ENCODE measurements around the gene CHN1. TPM values are rescaled to one million over a fixed set of nuclear protein-coding genes. Genes with fewer than 3 reads are reported as not detected.

CHN1 gene
- polyA plus RNA-seq, 1 donor (not counting 4 experiments of a cell fraction or from before 2014, with no cell fraction given): 2.3 TPM

GRCh38 chr2:175036582-175037018, 31.4 kb upstream of the CHN1 start:
- no peak overlapping the region for H3K4me2 ChIP-seq (ENCODE audit: control insufficient read depth, extremely low read depth, insufficient read depth, low read depth, low read length)
- H2AFZ ChIP-seq (ENCODE audit: control insufficient read depth, low read length): no peak overlapping the region
- H3K9ac ChIP-seq (ENCODE audit: control insufficient read depth, extremely low read depth, insufficient read depth, low read length): no peak overlapping the region
- no peak overlapping the region for H3K27ac ChIP-seq (ENCODE audit: control insufficient read depth, insufficient read depth, low read length)
- H3K79me2 ChIP-seq (ENCODE audit: control insufficient read depth, insufficient read depth, low read length): no peaks in the 10 kb centered on the region
- dilution Hi-C loops (cut with MboI; ENCODE audit: extremely low pct_ligation_motif_present, low sequenced_read_pairs): no loop called here
- no peaks in the 10 kb centered on the region for H3K9me1 ChIP-seq (ENCODE audit: control insufficient read depth, extremely low read depth, insufficient read depth, low read length)
- peak in 1 of 3 experiments; percentile 42 for TF ChIP-seq CTCF (optimal IDR thresholded peaks at IDR 0.05 in 1 of 3, IDR thresholded peaks at IDR 0.05 in 1 of 3, conservative IDR thresholded peaks at IDR 0.05 in 1 of 3; ENCODE audit: extremely low read depth in 1 of 3, insufficient read depth in 2 of 3, low read length in 3 of 3)
- no peak for TF ChIP-seq EZH2 (IDR thresholded peaks at IDR 0.05; ENCODE audit: low read length)
- H3K27me3 ChIP-seq (ENCODE audit: control insufficient read depth, extremely low read depth, insufficient read depth, low read length): no peaks in the 10 kb centered on the region
- H3K4me1 ChIP-seq (ENCODE audit: control insufficient read depth, extremely low read depth, insufficient read depth, low read length): no peaks in the 10 kb centered on the region
- FAIRE-seq (no peak), DNase-seq (ENCODE audit: low read depth, low spot score) (no peak)
- H3K36me3 ChIP-seq (ENCODE audit: control insufficient read depth in 2 of 2, extremely low read depth in 1 of 2, insufficient read depth in 2 of 2, low read length in 2 of 2): no peaks in the 10 kb centered on the region
- no peaks in the 10 kb centered on the region for H4K20me1 ChIP-seq (ENCODE audit: control insufficient read depth, extremely low read depth, insufficient read depth, low read length)
- no peaks in the 10 kb centered on the region for H3K9me3 ChIP-seq (ENCODE audit: control insufficient read depth, low read depth, low read length)
- H3K4me3 ChIP-seq (ENCODE audit: control insufficient read depth in 2 of 3, extremely low read depth in 1 of 3, insufficient read depth in 2 of 3, low read depth in 1 of 3, low read length in 3 of 3): no peak overlapping the region

GRCh38 chr2:175035806-175036205, 30.6 kb upstream of the CHN1 start:
- no peak for DNase-seq (ENCODE audit: low read depth, low spot score)
- FAIRE-seq: no peak
- Histone ChIP-seq H2AFZ (ENCODE audit: control insufficient read depth, low read length) (no peak overlapping the region), H3K9me3 (ENCODE audit: control insufficient read depth, low read depth, low read length) (no peaks in the 10 kb centered on the region), H3K27me3 (ENCODE audit: control insufficient read depth, extremely low read depth, insufficient read depth, low read length) (no peaks in the 10 kb centered on the region), H3K79me2 (ENCODE audit: control insufficient read depth, insufficient read depth, low read length) (no peaks in the 10 kb centered on the region), H3K4me2 (ENCODE audit: control insufficient read depth, extremely low read depth, insufficient read depth, low read depth, low read length) (no peak overlapping the region), H3K9me1 (ENCODE audit: control insufficient read depth, extremely low read depth, insufficient read depth, low read length) (no peaks in the 10 kb centered on the region), H3K27ac (ENCODE audit: control insufficient read depth, insufficient read depth, low read length) (no peak overlapping the region), H3K9ac (ENCODE audit: control insufficient read depth, extremely low read depth, insufficient read depth, low read length) (no peak overlapping the region), H3K4me1 (ENCODE audit: control insufficient read depth, extremely low read depth, insufficient read depth, low read length) (no peaks in the 10 kb centered on the region), H3K4me3 (ENCODE audit: control insufficient read depth in 2 of 3, extremely low read depth in 1 of 3, insufficient read depth in 2 of 3, low read depth in 1 of 3, low read length in 3 of 3) (no peak overlapping the region), H3K36me3 (ENCODE audit: control insufficient read depth in 2 of 2, extremely low read depth in 1 of 2, insufficient read depth in 2 of 2, low read length in 2 of 2) (no peaks in the 10 kb centered on the region), H4K20me1 (ENCODE audit: control insufficient read depth, extremely low read depth, insufficient read depth, low read length) (no peaks in the 10 kb centered on the region)
- dilution Hi-C loops (cut with MboI; ENCODE audit: extremely low pct_ligation_motif_present, low sequenced_read_pairs): no loop called here
- TF ChIP-seq CTCF (optimal IDR thresholded peaks at IDR 0.05 in 1 of 3, IDR thresholded peaks at IDR 0.05 in 1 of 3, conservative IDR thresholded peaks at IDR 0.05 in 1 of 3; ENCODE audit: extremely low read depth in 1 of 3, insufficient read depth in 2 of 3, low read length in 3 of 3) (no peak), EZH2 (IDR thresholded peaks at IDR 0.05; ENCODE audit: low read length) (no peak)
